ENCODE results near the gene NTNG1.

NTNG1 gene

DNA sequence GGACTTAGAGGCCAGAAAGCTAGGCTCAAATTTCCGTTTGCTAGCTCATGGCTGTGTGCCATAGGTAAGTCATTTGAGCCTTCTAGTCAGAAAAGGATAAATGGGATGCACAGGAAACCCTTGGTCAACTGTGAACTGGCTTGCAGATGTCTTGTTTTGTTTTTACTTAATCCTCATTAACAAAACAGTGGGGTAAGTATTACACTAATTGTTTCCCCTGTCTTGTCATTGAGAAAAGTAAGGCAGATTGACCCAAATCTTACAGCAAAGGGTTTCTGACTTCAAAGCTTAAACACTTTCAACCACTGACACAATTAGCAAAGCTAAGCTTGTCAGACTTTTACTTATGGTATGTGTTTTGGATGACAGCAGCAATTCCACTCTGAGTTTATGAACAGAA, 291.3 kb downstream of the NTNG1 start:
- Histone ChIP-seq H3K4me3 (ENCODE audit: low read length) (no peak overlapping the region), H3K36me3 (ENCODE audit: insufficient read depth, low read length) (no peaks in the 10 kb centered on the region)

DNA sequence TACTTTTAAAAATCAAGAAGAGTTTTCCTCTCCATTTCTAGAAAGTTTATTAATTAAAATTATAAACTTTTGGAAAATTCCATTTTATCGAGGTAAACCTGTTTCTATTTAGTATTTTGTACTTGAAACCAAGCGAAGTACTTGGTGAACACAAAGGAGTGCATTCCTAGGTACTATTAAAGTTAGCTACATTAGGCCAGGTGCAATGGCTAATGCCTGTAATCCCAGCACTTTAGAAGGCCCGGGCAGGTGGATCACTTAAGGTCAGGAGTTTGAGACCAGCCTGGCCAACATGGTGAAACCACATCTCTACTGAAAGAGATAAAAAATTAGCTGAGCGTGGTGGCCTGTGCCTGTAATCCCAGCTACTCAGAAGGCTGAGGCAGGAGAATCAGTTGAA, 292.2 kb downstream of the NTNG1 start:
- Histone ChIP-seq H3K9me3 (ENCODE audit: low read length) (no peaks in the 10 kb centered on the region), H3K4me1 (ENCODE audit: insufficient read depth, low read length) (no peaks in the 10 kb centered on the region), H3K36me3 (ENCODE audit: insufficient read depth, low read length) (no peaks in the 10 kb centered on the region), H3K27me3 (ENCODE audit: insufficient read depth, low read length) (no peaks in the 10 kb centered on the region), H2AFZ (ENCODE audit: low read depth, low read length) (no peak overlapping the region), H3K4me3 (ENCODE audit: low read length) (no peak overlapping the region)

More for the DNA sequence above, 291.3 kb downstream of the NTNG1 start:
- Histone ChIP-seq H3K27me3 (ENCODE audit: insufficient read depth, low read length) (no peaks in the 10 kb centered on the region), H2AFZ (ENCODE audit: low read depth, low read length) (no peak overlapping the region), H3K9me3 (ENCODE audit: low read length) (no peaks in the 10 kb centered on the region), H3K4me1 (ENCODE audit: insufficient read depth, low read length) (no peaks in the 10 kb centered on the region)

DNA sequence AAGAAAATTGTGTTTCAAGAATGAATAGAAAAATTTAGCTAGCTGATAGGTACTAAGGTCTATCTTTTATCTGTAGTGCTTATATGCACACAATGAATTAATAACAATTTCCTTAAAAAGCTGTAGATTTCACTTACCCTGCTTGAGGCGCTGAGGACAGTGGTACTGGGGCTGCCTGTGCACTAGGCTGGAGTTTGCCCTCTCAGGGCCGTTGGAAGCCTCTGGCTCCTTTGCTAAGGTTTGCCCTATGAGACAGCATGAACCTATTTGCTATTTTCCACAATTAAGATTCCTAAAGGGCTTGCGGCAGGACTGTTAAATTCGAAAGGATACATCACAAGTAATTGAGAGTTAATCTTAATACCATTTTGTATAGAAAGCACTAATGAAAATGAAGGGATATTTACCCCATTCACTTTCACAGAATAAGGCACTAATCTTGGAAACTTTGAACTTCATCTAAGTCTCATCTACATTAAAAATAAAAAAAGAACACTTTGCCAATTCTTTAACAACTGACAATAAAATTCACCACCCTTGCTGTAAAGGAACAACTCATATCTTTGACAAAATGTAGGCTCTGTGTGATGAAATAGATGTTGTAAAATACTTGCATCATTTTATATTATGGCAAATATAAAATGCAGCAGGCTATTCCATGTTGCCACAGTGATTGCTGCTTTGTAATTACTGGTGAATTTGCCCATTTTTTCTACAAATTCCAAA, 293.0 kb downstream of the NTNG1 start:
- Histone ChIP-seq H3K36me3 (ENCODE audit: insufficient read depth, low read length) (no peaks in the 10 kb centered on the region), H2AFZ (ENCODE audit: low read depth, low read length) (no peak overlapping the region), H3K27me3 (ENCODE audit: insufficient read depth, low read length) (no peaks in the 10 kb centered on the region), H3K9me3 (ENCODE audit: low read length) (no peaks in the 10 kb centered on the region), H3K4me3 (ENCODE audit: low read length) (no peak overlapping the region), H3K4me1 (ENCODE audit: insufficient read depth, low read length) (no peaks in the 10 kb centered on the region)

DNA sequence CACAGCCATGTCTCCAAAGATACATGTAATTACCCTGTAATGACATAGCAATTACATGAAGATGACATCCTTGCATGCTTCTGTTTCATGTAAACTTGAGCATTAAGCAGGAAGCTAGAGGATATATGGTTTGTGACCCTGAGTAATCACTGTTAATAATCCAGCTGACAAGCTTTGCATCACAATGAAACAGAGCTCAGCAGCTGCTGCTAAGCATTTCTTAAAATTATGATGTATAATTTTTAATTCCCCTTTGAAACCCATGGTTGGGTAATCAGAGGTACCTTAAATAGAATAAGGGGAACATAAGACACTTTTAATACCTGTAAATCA, 293.5 kb downstream of the NTNG1 start:
- Histone ChIP-seq H3K4me3 (ENCODE audit: low read length) (no peak overlapping the region), H2AFZ (ENCODE audit: low read depth, low read length) (no peak overlapping the region), H3K36me3 (ENCODE audit: insufficient read depth, low read length) (no peaks in the 10 kb centered on the region), H3K9me3 (ENCODE audit: low read length) (no peaks in the 10 kb centered on the region), H3K4me1 (ENCODE audit: insufficient read depth, low read length) (no peaks in the 10 kb centered on the region), H3K27me3 (ENCODE audit: insufficient read depth, low read length) (no peaks in the 10 kb centered on the region)

DNA sequence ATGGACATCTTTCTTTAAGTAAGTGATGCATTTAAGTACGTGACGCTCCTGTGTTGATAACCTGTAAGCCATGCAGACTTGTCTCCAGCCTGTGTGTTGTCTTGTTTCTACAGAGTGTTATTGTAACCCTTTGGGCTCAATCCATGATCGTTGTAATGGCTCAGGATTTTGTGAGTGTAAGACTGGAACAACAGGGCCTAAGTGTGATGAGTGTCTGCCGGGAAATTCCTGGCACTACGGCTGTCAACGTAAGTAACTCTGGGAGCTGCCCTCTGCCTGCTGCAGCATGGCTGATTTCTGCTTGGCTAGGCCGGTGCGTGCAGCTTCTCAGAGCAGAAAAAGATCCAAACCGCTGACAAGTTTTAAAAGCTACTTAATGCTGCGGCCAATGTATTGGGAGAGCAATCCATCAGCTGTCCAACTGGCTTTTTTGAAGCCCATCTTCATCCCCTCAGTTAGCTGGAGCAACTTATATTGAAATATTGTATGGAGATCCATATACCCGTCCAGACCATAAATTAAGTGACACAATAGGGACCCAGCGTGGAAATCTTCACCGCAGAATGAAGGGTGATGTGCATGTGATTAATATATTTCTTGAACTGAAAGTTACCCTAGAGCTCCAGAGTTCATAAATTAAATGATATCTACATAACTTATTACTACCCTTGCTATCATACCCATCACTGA, 295.9 kb downstream of the NTNG1 start:
- Histone ChIP-seq H3K27me3 (ENCODE audit: insufficient read depth, low read length) (no peaks in the 10 kb centered on the region), H3K4me3 (ENCODE audit: low read length) (no peak overlapping the region), H3K9me3 (ENCODE audit: low read length) (no peaks in the 10 kb centered on the region), H3K4me1 (ENCODE audit: insufficient read depth, low read length) (no peaks in the 10 kb centered on the region), H3K36me3 (ENCODE audit: insufficient read depth, low read length) (no peaks in the 10 kb centered on the region), H2AFZ (ENCODE audit: low read depth, low read length) (no peak overlapping the region)

DNA sequence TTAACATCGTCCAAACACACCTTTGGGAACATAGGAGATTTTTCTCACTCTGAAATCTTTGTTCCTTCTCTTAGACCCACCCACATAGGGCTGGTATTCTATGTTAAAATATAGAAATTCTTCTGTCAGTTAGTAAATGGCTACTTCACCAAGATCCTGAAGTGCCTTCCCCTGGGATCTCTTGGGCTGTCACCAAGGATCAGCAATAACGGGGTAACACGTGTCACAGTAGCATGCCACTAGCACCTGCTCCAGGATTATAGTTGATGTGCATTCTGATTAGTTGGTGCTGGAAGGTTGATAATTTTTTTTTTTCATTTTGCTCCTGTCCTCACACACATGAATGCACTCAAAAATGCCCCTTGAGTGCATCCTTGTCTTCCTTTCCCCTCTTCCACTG, 298.7 kb downstream of the NTNG1 start:
- Histone ChIP-seq H3K4me1 (ENCODE audit: insufficient read depth, low read length) (no peaks in the 10 kb centered on the region), H2AFZ (ENCODE audit: low read depth, low read length) (no peak overlapping the region), H3K27me3 (ENCODE audit: insufficient read depth, low read length) (no peaks in the 10 kb centered on the region), H3K36me3 (ENCODE audit: insufficient read depth, low read length) (no peaks in the 10 kb centered on the region), H3K9me3 (ENCODE audit: low read length) (no peaks in the 10 kb centered on the region), H3K4me3 (ENCODE audit: low read length) (no peak overlapping the region)

DNA sequence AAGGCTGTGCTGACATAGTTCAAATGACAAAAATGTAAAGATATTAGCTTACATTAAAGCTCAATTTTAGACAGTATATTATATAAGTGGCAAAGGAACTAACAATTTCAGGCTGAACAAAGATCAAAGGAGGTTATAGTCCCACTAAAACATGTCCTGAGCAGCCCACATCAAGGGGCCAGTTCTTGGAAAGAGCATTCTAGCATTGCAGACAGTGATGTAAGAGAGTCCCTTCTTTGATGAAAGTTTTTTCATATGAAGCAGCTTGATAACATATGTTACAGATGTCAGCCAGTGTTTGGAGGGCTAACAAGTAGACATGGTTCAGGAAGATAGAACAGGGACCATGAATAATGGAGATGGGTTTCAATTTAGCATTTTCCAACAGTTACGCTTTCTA, 301.7 kb downstream of the NTNG1 start:
- Histone ChIP-seq H3K4me3 (ENCODE audit: low read length) (no peak overlapping the region), H3K36me3 (ENCODE audit: insufficient read depth, low read length) (no peaks in the 10 kb centered on the region), H3K27me3 (ENCODE audit: insufficient read depth, low read length) (no peaks in the 10 kb centered on the region), H3K4me1 (ENCODE audit: insufficient read depth, low read length) (peaks cover 4% of the 10 kb centered on the region), H3K9me3 (ENCODE audit: low read length) (no peaks in the 10 kb centered on the region), H2AFZ (ENCODE audit: low read depth, low read length) (no peak overlapping the region)

DNA sequence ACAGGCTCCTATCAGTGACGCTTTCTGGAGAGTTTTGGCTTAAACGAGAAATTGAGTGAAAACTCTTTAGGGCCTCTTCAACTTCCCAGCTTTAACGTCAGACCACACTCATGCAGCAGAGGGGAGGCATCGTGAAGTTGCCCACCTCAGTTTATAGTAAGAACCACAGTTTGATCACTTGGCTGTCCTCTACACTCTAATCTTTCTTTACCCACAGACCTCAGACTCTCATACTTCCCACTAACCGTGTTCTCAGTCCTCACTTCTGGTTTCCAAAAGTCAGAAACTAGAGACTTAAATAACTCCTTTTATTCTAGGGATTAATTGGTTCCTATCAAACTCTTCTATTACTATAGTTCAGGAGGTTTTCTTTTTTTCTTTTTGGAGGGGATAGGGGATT, 302.2 kb downstream of the NTNG1 start:
- Histone ChIP-seq H3K4me1 (ENCODE audit: insufficient read depth, low read length) (peaks cover 4% of the 10 kb centered on the region), H2AFZ (ENCODE audit: low read depth, low read length) (no peak overlapping the region), H3K36me3 (ENCODE audit: insufficient read depth, low read length) (no peaks in the 10 kb centered on the region), H3K27me3 (ENCODE audit: insufficient read depth, low read length) (no peaks in the 10 kb centered on the region), H3K9me3 (ENCODE audit: low read length) (no peaks in the 10 kb centered on the region), H3K4me3 (ENCODE audit: low read length) (no peak overlapping the region)

DNA sequence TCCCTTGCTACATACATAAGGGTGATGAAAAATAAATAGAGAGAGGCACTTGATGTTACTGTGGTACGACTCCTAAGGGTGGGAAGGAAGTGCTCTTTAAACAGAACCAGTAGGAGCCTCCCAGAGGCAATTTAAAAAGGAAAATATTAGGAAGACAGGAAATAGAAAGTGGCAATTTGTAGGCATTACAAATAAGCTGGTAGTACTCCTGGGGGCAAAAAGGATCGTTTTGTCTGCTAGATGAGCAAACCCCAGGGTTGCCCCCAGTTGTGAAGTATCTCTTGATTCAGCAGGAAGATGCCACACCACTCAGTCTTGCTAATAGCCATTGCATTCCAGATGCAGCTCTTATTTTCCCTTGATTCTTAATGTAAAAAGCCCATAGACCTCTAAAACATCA, 303.0 kb downstream of the NTNG1 start:
- Histone ChIP-seq H3K36me3 (ENCODE audit: insufficient read depth, low read length) (no peaks in the 10 kb centered on the region), H3K27me3 (ENCODE audit: insufficient read depth, low read length) (no peaks in the 10 kb centered on the region), H3K4me3 (ENCODE audit: low read length) (no peak overlapping the region), H3K9me3 (ENCODE audit: low read length) (no peaks in the 10 kb centered on the region), H3K4me1 (ENCODE audit: insufficient read depth, low read length) (peaks cover 4% of the 10 kb centered on the region), H2AFZ (ENCODE audit: low read depth, low read length) (no peak overlapping the region)

DNA sequence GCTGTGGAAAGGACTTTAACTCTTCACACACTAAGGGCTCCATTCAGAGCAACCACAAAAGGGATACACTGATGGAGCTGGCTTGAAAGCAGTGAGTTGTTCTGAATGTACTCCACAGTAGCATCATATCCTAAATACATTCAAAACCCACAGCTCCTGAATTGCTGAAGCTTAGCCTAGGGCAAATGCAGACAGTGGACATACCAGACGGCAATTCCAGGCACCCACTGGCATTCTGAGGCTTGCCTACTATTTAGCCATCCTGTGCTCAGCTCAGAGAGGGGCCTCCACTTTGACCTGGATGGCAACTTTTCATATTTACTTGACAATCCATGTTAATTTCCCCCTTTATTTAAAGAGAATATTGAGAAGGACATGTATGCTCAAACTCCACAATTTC, 303.5 kb downstream of the NTNG1 start:
- no peaks in the 10 kb centered on the region for H3K27me3 ChIP-seq (ENCODE audit: insufficient read depth, low read length)
- H3K36me3 ChIP-seq (ENCODE audit: insufficient read depth, low read length) = no peaks in the 10 kb centered on the region

DNA sequence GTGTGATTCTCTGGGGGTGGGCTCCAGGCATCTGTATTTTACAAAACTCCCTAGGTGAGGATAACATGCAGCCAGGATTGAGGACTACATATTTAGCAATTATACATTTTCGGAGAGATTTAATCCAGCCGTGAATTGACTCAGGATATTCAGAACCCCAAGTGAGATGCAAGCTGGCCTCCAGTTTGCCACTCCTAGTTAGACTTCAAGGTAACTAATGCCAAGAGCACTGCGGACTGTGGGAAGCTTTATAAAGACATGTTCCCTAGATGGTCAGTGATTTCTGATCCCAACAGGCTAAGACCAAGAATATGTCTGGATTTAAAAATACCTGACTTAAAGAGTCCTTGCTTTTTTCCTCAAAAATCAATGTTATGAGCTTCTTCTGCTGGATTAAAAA, 308.5 kb downstream of the NTNG1 start:
- H3K4me1 ChIP-seq (ENCODE audit: insufficient read depth, low read length) = peaks cover 4% of the 10 kb centered on the region
- H3K4me3 ChIP-seq (ENCODE audit: low read length) = no peak overlapping the region
- no peaks in the 10 kb centered on the region for H3K9me3 ChIP-seq (ENCODE audit: low read length)
- H3K36me3 ChIP-seq (ENCODE audit: insufficient read depth, low read length) = no peaks in the 10 kb centered on the region
- no peak overlapping the region for H2AFZ ChIP-seq (ENCODE audit: low read depth, low read length)
- H3K27me3 ChIP-seq (ENCODE audit: insufficient read depth, low read length) = no peaks in the 10 kb centered on the region

More for the DNA sequence above, 303.5 kb downstream of the NTNG1 start:
- Histone ChIP-seq H3K4me1 (ENCODE audit: insufficient read depth, low read length) (peaks cover 4% of the 10 kb centered on the region), H3K4me3 (ENCODE audit: low read length) (no peak overlapping the region), H2AFZ (ENCODE audit: low read depth, low read length) (no peak overlapping the region), H3K9me3 (ENCODE audit: low read length) (no peaks in the 10 kb centered on the region)

DNA sequence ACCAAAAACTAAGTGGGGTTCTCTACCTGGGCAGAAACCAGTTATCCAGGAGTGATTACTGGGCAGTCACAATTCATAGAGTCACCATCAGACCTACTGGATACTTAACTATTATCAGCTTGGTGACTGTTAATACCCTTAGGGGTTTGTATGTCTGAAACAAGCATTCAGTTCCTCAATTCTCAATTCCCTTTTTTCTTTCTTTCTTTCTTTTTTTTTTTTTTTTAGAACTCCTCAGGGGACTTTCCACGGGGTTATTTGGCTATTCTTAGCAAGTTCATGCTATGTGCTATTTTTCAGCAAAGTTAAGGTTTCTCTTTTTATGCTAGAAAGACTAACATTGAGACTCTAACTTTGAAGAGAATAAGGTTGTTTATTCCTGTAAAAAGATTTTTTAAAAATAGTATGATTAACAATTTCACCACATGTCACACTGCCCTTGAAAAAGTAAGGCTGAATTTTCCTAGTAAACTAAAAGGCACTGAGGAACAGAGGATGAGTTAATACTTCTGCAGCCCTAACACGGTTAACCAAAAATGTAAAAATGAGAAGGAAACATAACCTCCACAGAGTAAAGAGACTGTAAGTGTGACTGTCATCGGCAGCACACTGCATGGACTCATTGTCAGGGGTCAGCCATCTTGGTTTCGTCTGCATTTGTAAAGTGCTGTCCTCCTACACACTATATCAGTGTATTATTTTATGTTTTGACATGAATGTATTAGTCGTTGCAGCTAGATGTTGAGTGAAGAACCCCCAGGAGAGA, 310.2 kb downstream of the NTNG1 start:
- Histone ChIP-seq H3K4me1 (ENCODE audit: insufficient read depth, low read length) (peaks cover 5% of the 10 kb centered on the region), H3K27me3 (ENCODE audit: insufficient read depth, low read length) (no peaks in the 10 kb centered on the region), H2AFZ (ENCODE audit: low read depth, low read length) (no peak overlapping the region), H3K36me3 (ENCODE audit: insufficient read depth, low read length) (no peaks in the 10 kb centered on the region), H3K9me3 (ENCODE audit: low read length) (no peaks in the 10 kb centered on the region), H3K4me3 (ENCODE audit: low read length) (no peak overlapping the region)

DNA sequence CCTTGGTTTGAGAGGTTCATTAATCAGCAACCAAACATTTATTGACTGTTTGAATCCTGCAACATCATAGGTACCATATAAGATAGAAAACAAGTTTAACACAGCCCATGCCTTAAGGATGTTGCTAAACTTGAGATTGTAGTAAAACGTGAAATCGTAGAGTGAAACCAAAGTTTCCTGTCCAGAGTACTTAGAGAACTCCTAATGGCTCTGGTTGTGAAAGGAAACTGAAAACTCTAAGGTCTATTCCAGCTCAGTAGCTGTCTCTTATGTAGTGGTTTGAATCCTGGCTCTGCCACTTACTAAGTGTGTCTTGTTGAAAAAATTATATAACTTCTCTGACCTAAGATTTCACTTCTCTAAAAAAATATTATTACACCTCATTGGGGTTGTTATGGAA, 310.9 kb downstream of the NTNG1 start:
- Histone ChIP-seq H3K36me3 (ENCODE audit: insufficient read depth, low read length) (no peaks in the 10 kb centered on the region), H2AFZ (ENCODE audit: low read depth, low read length) (no peak overlapping the region), H3K4me1 (ENCODE audit: insufficient read depth, low read length) (peaks cover 5% of the 10 kb centered on the region), H3K9me3 (ENCODE audit: low read length) (no peaks in the 10 kb centered on the region), H3K4me3 (ENCODE audit: low read length) (no peak overlapping the region), H3K27me3 (ENCODE audit: insufficient read depth, low read length) (no peaks in the 10 kb centered on the region)
